MCF 10A (cell line): ENCODE measurements around the gene AXDND1. TPM values are rescaled to one million over a fixed set of nuclear protein-coding genes. Genes with fewer than 3 reads are reported as not detected.

Experiments used
- BruUV-seq: library from RNA; stranded (reverse); fragments of 400-500 nt; replicated peaks from 2 replicates; lab custom pipeline; 2021; lab: Mats Ljungman, UMichigan
- CTCF ChIA-PET: fragments of 300-600 bp; sonication (Branson Sonifier 250); formaldehyde crosslinking; extraction: SDS; loops from one replicate; lab custom pipeline; 2021; ENCODE audit warnings: antibody characterized with exemption, inconsistent platforms; lab: Yijun Ruan, JAX
- POLR2A ChIA-PET: fragments of 300-600, 350-650 bp; sonication (Branson Sonifier 250); formaldehyde crosslinking; extraction: SDS; loops from one replicate; lab custom pipeline; 2020; ENCODE audit warnings: antibody characterized with exemption, inconsistent platforms; lab: Yijun Ruan, JAX
- DNase-seq: peaks from one replicate; pipeline ENCODE4 v3.0.0-alpha.2; 2018; ENCODE audit not compliant: unreplicated experiment
- H3K27ac Mint-ChIP-seq: one replicate; pipeline ENCODE4 v1.8.0; 2022; ENCODE audit warnings: mild to moderate bottlenecking, low read depth, mixed read lengths; ENCODE audit not compliant: unreplicated experiment
- H3K27me3 Mint-ChIP-seq: one replicate; pipeline ENCODE4 v1.8.0; 2022; ENCODE audit warnings: mixed read lengths; ENCODE audit not compliant: insufficient read depth, unreplicated experiment
- H3K36me3 Mint-ChIP-seq: one replicate; pipeline ENCODE4 v1.8.0; 2022; ENCODE audit warnings: mild to moderate bottlenecking, moderate library complexity, mixed read lengths; ENCODE audit not compliant: insufficient read depth, unreplicated experiment
- H3K4me1 Mint-ChIP-seq: one replicate; pipeline ENCODE4 v1.8.0; 2022; ENCODE audit warnings: mixed read lengths; ENCODE audit not compliant: insufficient read depth, unreplicated experiment
- H3K4me3 Mint-ChIP-seq: one replicate; pipeline ENCODE4 v1.8.0; 2022; ENCODE audit warnings: mild to moderate bottlenecking, moderate library complexity, mixed read lengths; ENCODE audit not compliant: unreplicated experiment
- H3K9me3 Mint-ChIP-seq: one replicate; pipeline ENCODE4 v1.8.0; 2022; ENCODE audit warnings: mixed read lengths; ENCODE audit not compliant: unreplicated experiment
- intact Hi-C: fragments of 100-400 bp; cut with micrococcal nuclease; formaldehyde crosslinking; loops from 2 replicates; pipeline ENCODE4 v1.14.1; 2022
- total RNA-seq: library from RNA; stranded (reverse); gene quantifications from 2 replicates; pipeline ENCODE4 v1.2.3, GENCODE V29; 2022
- TF ChIP-seq, protein P1 (sequence below): fragments of 200-600 bp; IDR thresholded peaks from one replicate; pipeline ENCODE4 v1.8.0; 2022; ENCODE audit warnings: antibody characterized with exemption, mild to moderate bottlenecking; ENCODE audit not compliant: unreplicated experiment

AXDND1 gene
- total RNA-seq, 1 experiment from 2014 or later = 1.1 TPM

- ChIA-PET POLR2A (interaction anchor here (0.7 kb wide), 1 partner anchor 52 kb away, joined by 3 read pairs; no protein-coding TSS in a partner anchor), CTCF (interaction anchor here (0.6 to 0.8 kb wide), 6 partner anchors 9 to 1201 kb away, joined by 3 to 4 read pairs (median 3); no protein-coding TSS in a partner anchor)
- Mint-ChIP-seq H3K9me3 (no peaks in the 10 kb centered on the region), H3K4me3 (peak within 1 kb of the TSS; percentile 61), H3K27ac (no peak within 1 kb of the TSS), H3K4me1 (no peaks in the 10 kb centered on the region), H3K27me3 (peaks cover 41% of the 10 kb centered on the region), H3K36me3 (no peaks in the 10 kb centered on the region)
- DNase-seq = peak; percentile 81
- TF ChIP-seq, protein P1, sequence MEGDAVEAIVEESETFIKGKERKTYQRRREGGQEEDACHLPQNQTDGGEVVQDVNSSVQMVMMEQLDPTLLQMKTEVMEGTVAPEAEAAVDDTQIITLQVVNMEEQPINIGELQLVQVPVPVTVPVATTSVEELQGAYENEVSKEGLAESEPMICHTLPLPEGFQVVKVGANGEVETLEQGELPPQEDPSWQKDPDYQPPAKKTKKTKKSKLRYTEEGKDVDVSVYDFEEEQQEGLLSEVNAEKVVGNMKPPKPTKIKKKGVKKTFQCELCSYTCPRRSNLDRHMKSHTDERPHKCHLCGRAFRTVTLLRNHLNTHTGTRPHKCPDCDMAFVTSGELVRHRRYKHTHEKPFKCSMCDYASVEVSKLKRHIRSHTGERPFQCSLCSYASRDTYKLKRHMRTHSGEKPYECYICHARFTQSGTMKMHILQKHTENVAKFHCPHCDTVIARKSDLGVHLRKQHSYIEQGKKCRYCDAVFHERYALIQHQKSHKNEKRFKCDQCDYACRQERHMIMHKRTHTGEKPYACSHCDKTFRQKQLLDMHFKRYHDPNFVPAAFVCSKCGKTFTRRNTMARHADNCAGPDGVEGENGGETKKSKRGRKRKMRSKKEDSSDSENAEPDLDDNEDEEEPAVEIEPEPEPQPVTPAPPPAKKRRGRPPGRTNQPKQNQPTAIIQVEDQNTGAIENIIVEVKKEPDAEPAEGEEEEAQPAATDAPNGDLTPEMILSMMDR = no peak
- intact Hi-C loops = no loop called here
- BruUV-seq = no TSS peak
These were observed 226.1 kb downstream of the AXDND1 start, which contains the start of gene TDRD5 for GRCh38 chr1:179591592-179592580. TSS of gene TDRD5 (plus strand) at chr1:179591832. CDS start at chr1:179592616, 784 bp downstream.

DNA sequence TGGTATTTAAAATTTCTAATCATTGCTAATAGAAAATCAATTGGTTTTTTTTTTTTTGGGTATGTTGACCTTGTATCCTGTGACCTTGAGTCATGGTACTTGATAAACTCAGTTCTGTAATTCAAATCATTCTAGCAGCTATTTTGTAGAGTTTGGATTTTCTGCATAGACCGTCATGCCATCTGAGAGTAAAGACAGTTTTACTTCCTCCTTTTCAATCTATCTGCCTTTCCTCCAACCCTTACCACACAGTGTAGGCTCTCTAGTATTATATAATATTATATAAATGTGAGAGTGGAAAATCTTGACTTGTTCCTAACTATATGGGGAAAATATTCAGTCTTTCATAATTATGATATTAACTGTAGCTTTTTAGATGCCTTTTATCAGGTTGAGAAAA, 232.9 kb downstream of the AXDND1 start:
- no peak for DNase-seq
- Mint-ChIP-seq H3K27ac (no peak overlapping the region), H3K4me1 (no peaks in the 10 kb centered on the region), H3K4me3 (no peak overlapping the region), H3K27me3 (peaks cover 61% of the 10 kb centered on the region), H3K9me3 (no peaks in the 10 kb centered on the region), H3K36me3 (no peaks in the 10 kb centered on the region)
- intact Hi-C loops = loop anchor here (1.0 to 5.0 kb wide), 4 partner anchors 230 to 1066 kb away; no protein-coding TSS in a partner anchor
- ChIA-PET POLR2A (no interaction called here), CTCF (interaction anchor here (0.6 to 2.5 kb wide), 11 partner anchors 10 to 1005 kb away, joined by 3 to 19 read pairs (median 4); no protein-coding TSS in a partner anchor)
- TF ChIP-seq, protein P1 = no peak
- BruUV-seq = no TSS peak

- TF ChIP-seq, protein P1 = peak; percentile 52
- no TSS peak for BruUV-seq
- no peak overlapping the region for H3K27ac Mint-ChIP-seq
- H3K4me3 Mint-ChIP-seq = no peak overlapping the region
- H3K27me3 Mint-ChIP-seq = peaks cover 69% of the 10 kb centered on the region
- CTCF ChIA-PET = interaction anchor here (0.5 to 3.5 kb wide), 19 partner anchors 10 to 826 kb away, joined by 3 to 19 read pairs (median 4); no protein-coding TSS in a partner anchor
- POLR2A ChIA-PET = interaction anchor here (1.1 kb wide), 1 partner anchor 20 kb away, joined by 4 read pairs; no protein-coding TSS in a partner anchor
- DNase-seq = peak; percentile 73
- H3K36me3 Mint-ChIP-seq = no peaks in the 10 kb centered on the region
- H3K4me1 Mint-ChIP-seq = no peaks in the 10 kb centered on the region
- intact Hi-C loops = loop anchor here (1.0 to 5.0 kb wide), 4 partner anchors 231 to 1067 kb away; no protein-coding TSS in a partner anchor
- H3K9me3 Mint-ChIP-seq = no peaks in the 10 kb centered on the region
These were observed 234.0 kb downstream of the AXDND1 start for GRCh38 chr1:179599623-179600249.
